ENCODE results near the gene MAPK11. TPM values are rescaled to one million over a fixed set of nuclear protein-coding genes. Genes with fewer than 3 reads are reported as not detected.

Gene MAPK11
- total RNA-seq, 1 experiment from 2014 or later, result 19.3 TPM

DNA sequence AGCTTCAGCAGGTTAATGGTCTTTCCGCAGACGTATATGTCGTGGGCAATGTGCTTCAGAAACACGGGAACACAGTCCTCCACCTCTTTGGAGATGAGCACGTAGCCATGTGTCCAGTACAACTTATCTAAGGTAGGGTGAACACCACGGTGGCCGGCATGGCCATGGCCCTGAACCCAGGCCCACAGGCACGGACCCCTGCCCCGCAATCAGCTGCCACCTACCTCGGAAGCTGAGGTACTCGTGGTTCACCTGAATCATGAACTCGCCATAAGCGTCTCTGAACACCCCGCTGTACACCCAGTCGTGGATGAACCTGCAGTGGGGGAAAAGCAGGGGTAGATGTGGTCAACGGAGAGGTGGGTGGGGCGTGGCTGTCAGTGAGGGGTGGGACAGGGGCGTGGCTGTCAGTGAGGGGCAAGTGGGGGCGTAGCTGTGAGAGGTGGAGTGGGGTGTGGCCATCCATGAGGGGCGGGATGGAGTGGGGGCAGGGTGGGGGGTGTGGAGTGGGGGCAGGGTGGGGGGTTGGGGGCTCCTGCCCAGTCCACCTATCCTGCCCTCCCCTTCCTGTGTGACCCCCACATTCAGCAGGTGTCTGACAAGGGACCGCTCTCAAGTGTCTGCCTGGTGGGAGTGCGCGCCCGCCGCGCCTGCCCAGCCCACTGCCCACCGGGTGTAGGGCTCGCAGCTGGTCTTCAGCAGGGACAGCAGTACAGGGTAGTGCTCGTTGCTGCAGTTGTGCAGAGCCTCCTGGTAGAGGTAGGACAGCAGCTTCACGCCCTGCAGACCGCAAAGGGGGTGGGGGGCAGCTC lies 43.9 kb downstream of the MAPK11 start:
- H3K36me3 ChIP-seq (ENCODE audit: control insufficient read depth in 1 of 2, insufficient read depth in 2 of 2, low read length in 2 of 2), result peaks cover 17 to 20% of the 10 kb centered on the region in 2 experiments; a peak in 3 of 4 replicates
- H2AFZ ChIP-seq (ENCODE audit: low read depth, low read length, poor library complexity, severe bottlenecking), result no peak overlapping the region
- no peak overlapping the region for H3K4me3 ChIP-seq (replicated peaks in 1 of 2; ENCODE audit: low read depth in 1 of 2, low read length in 2 of 2)
- no peaks in the 10 kb centered on the region for H3K9me3 ChIP-seq (ENCODE audit: control insufficient read depth in 1 of 2, insufficient read depth in 1 of 2, low read depth in 1 of 2, low read length in 2 of 2)
- no peak overlapping the region for H3K9ac ChIP-seq (ENCODE audit: low read length)
- no peaks in the 10 kb centered on the region for H3K27me3 ChIP-seq (ENCODE audit: insufficient read depth, low read length)
- intact Hi-C loops (cut with micrococcal nuclease), result no loop called here
- TF ChIP-seq, protein P1, sequence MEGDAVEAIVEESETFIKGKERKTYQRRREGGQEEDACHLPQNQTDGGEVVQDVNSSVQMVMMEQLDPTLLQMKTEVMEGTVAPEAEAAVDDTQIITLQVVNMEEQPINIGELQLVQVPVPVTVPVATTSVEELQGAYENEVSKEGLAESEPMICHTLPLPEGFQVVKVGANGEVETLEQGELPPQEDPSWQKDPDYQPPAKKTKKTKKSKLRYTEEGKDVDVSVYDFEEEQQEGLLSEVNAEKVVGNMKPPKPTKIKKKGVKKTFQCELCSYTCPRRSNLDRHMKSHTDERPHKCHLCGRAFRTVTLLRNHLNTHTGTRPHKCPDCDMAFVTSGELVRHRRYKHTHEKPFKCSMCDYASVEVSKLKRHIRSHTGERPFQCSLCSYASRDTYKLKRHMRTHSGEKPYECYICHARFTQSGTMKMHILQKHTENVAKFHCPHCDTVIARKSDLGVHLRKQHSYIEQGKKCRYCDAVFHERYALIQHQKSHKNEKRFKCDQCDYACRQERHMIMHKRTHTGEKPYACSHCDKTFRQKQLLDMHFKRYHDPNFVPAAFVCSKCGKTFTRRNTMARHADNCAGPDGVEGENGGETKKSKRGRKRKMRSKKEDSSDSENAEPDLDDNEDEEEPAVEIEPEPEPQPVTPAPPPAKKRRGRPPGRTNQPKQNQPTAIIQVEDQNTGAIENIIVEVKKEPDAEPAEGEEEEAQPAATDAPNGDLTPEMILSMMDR (IDR thresholded peaks at IDR 0.05 in 2 of 3, conservative IDR thresholded peaks at IDR 0.05 in 1 of 3; ENCODE audit: borderline replicate concordance in 1 of 3, insufficient read depth in 1 of 3, low read depth in 2 of 3, low read length in 2 of 3), result no peak
- TF ChIP-seq, protein P2, sequence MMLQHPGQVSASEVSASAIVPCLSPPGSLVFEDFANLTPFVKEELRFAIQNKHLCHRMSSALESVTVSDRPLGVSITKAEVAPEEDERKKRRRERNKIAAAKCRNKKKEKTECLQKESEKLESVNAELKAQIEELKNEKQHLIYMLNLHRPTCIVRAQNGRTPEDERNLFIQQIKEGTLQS (IDR thresholded peaks at IDR 0.05), result no peak
- no peak for TF ChIP-seq SP1 (IDR thresholded peaks at IDR 0.05; ENCODE audit: low read depth)
- TF ChIP-seq SIN3A (IDR thresholded peaks at IDR 0.05; ENCODE audit: low read depth), result no peak
- TF ChIP-seq ZNF274 (IDR thresholded peaks at IDR 0.05; ENCODE audit: low read depth, low read length), result no peak
- no peak for TF ChIP-seq EZH2 (IDR thresholded peaks at IDR 0.05)
- BruUV-seq (replicated peaks), result no TSS peak
- no peaks in the 10 kb centered on the region for H4K20me1 ChIP-seq (ENCODE audit: insufficient read depth)
- no peaks in the 10 kb centered on the region for H3K9me2 ChIP-seq (ENCODE audit: insufficient read depth)
- RAD21 ChIA-PET (ENCODE audit: low non-redundant PET in 1 of 2, low total read pairs in 2 of 2, uncharacterized antibody in 2 of 2, unreplicated experiment in 2 of 2), result no interaction called here
- POLR2A ChIA-PET, result no interaction called here
- no peaks in the 10 kb centered on the region for H3K4me1 ChIP-seq (ENCODE audit: control insufficient read depth in 1 of 2, insufficient read depth in 2 of 2, low read length in 2 of 2)
- ATAC-seq, result peak; percentile 35; the same call in 1 of the 2 replicates
- no peak overlapping the region for H3K4me2 ChIP-seq (ENCODE audit: low read length)
- H3K27ac ChIP-seq (ENCODE audit: low read depth, low read length), result no peak overlapping the region
- CTCF ChIA-PET, result no interaction called here
- peaks cover 6% of the 10 kb centered on the region; the same call in 1 of the 2 replicates for H3K79me2 ChIP-seq (ENCODE audit: insufficient read depth, low read length)
- no peak for DNase-seq (ENCODE audit: low read depth, low spot score)
